DOHH2 (cell line): ENCODE results near the gene NFKBIE.
A peak's percentile ranks its signal among the peaks of the same experiment; 100 is the strongest.

Experiments used
- H3F3A ChIP-seq: fragments of 200-600 bp; sonication (generic), shearing (Covaris generic); 2 replicates; pipeline ENCODE4 v1.6.0; 2016; ENCODE audit warnings: antibody characterized with exemption, mild to moderate bottlenecking; ENCODE audit not compliant: control insufficient read depth, insufficient read depth
- H3K27ac ChIP-seq: fragments of 200-600 bp; sonication (generic); 2 replicates; pipeline ENCODE4 v1.5.1; 2014; ENCODE audit warnings: low read depth, mild to moderate bottlenecking, low read length, moderate library complexity
- H3K27me3 ChIP-seq: fragments of 200-600 bp; sonication (generic); 2 replicates; pipeline ENCODE4 v1.6.1; 2014; ENCODE audit warnings: mild to moderate bottlenecking, low read length, mixed read lengths; ENCODE audit not compliant: control insufficient read depth
- H3K36me3 ChIP-seq: fragments of 200-600 bp; sonication (generic); 2 replicates; pipeline ENCODE4 v1.6.1; 2014; ENCODE audit warnings: mild to moderate bottlenecking, low read length, moderate library complexity, mixed read lengths; ENCODE audit not compliant: control insufficient read depth
- H3K4me1 ChIP-seq: fragments of 200-600 bp; sonication (generic); 2 replicates; pipeline ENCODE4 v1.6.1; 2014; ENCODE audit warnings: mild to moderate bottlenecking, low read length, mixed read lengths; ENCODE audit not compliant: control insufficient read depth
- H3K4me2 ChIP-seq: fragments of 200-600 bp; sonication (generic); 2 replicates; pipeline ENCODE4 v1.6.0; 2014; ENCODE audit warnings: mild to moderate bottlenecking, low read length, moderate library complexity
- H3K4me3 ChIP-seq: fragments of 200-600 bp; sonication (generic); 2 replicates; pipeline ENCODE4 v1.5.1; 2014; ENCODE audit warnings: mild to moderate bottlenecking, low read length, mixed read lengths
- H3K79me2 ChIP-seq: fragments of 200-600 bp; sonication (generic); 2 replicates; pipeline ENCODE4 v1.6.1; 2014; ENCODE audit warnings: mild to moderate bottlenecking, low read length, mixed read lengths; ENCODE audit not compliant: control insufficient read depth
- H3K9me2 ChIP-seq: fragments of 200-600 bp; sonication (generic); replicated peaks from 2 replicates; pipeline ENCODE4 v1.6.1; 2014; ENCODE audit warnings: mild to moderate bottlenecking, low read length, mixed read lengths; ENCODE audit not compliant: control insufficient read depth
- H3K9me3 ChIP-seq: fragments of 200-600 bp; sonication (generic); 2 replicates; pipeline ENCODE4 v1.6.1; 2014; ENCODE audit warnings: antibody characterized with exemption, low read length, mixed read lengths; ENCODE audit not compliant: control insufficient read depth, insufficient read depth
- H4K20me1 ChIP-seq: fragments of 200-600 bp; sonication (generic); 2 replicates; pipeline ENCODE4 v1.6.0; 2014; ENCODE audit warnings: low read depth, mild to moderate bottlenecking, antibody characterized with exemption, low read length, moderate library complexity; ENCODE audit not compliant: control insufficient read depth, insufficient read depth
- CTCF ChIP-seq: fragments of 200-600 bp; sonication (generic); IDR thresholded peaks from one replicate; pipeline ENCODE4 v1.5.1; 2014; ENCODE audit warnings: antibody characterized with exemption, mild to moderate bottlenecking, low read depth, low read length; ENCODE audit not compliant: poor library complexity, severe bottlenecking
- EZH2phosphoT487 ChIP-seq: fragments of 200-600 bp; sonication (generic); IDR thresholded peaks from 2 replicates; pipeline ENCODE4 v1.6.1; 2017; ENCODE audit warnings: borderline replicate concordance, mild to moderate bottlenecking, antibody characterized with exemption, low read length, moderate library complexity, mixed read lengths

NFKBIE gene

GRCh38 chr6:44256775-44257024 is 8.7 kb downstream of the NFKBIE start:
- Histone ChIP-seq H3K4me3 (peak overlapping the region; percentile 87), H3K27ac (peak overlapping the region; percentile 55), H3K36me3 (peaks cover 79% of the 10 kb centered on the region), H3K9me2 (no peaks in the 10 kb centered on the region), H3K9me3 (no peaks in the 10 kb centered on the region), H3K4me2 (peak overlapping the region; percentile 94), H3F3A (peaks cover 61% of the 10 kb centered on the region), H3K4me1 (peaks cover 57% of the 10 kb centered on the region), H3K79me2 (peaks cover 20% of the 10 kb centered on the region), H3K27me3 (no peaks in the 10 kb centered on the region), H4K20me1 (no peaks in the 10 kb centered on the region; the same call in none of the 2 replicates)
- TF ChIP-seq CTCF (no peak), EZH2phosphoT487 (no peak)

GRCh38 chr6:44255871-44256774 is 9.2 kb downstream of the NFKBIE start:
- Histone ChIP-seq H3K9me2 (no peaks in the 10 kb centered on the region), H3K4me2 (peak overlapping the region; percentile 94), H3K36me3 (peaks cover 79% of the 10 kb centered on the region), H3K4me3 (peak overlapping the region; percentile 87), H4K20me1 (no peaks in the 10 kb centered on the region; the same call in none of the 2 replicates), H3K27me3 (no peaks in the 10 kb centered on the region), H3K4me1 (peaks cover 51% of the 10 kb centered on the region), H3K27ac (peak overlapping the region; percentile 55), H3K79me2 (peaks cover 14% of the 10 kb centered on the region), H3K9me3 (no peaks in the 10 kb centered on the region), H3F3A (peaks cover 66% of the 10 kb centered on the region)
- TF ChIP-seq EZH2phosphoT487 = no peak
- TF ChIP-seq CTCF = no peak

GRCh38 chr6:44255105-44255808 is 10.1 kb downstream of the NFKBIE start:
- H3K36me3 ChIP-seq = peaks cover 79% of the 10 kb centered on the region
- peak overlapping the region; percentile 55 for H3K27ac ChIP-seq
- peak overlapping the region; percentile 87 for H3K4me3 ChIP-seq

More at GRCh38 chr6:44255105-44255808, 10.1 kb downstream of the NFKBIE start:
- Histone ChIP-seq H3K27me3 (no peaks in the 10 kb centered on the region), H3K9me2 (no peaks in the 10 kb centered on the region), H3K9me3 (no peaks in the 10 kb centered on the region), H4K20me1 (peaks cover 6% of the 10 kb centered on the region), H3F3A (peaks cover 75% of the 10 kb centered on the region), H3K4me2 (peak overlapping the region; percentile 94), H3K79me2 (peaks cover 17% of the 10 kb centered on the region), H3K4me1 (peaks cover 47% of the 10 kb centered on the region)
- TF ChIP-seq EZH2phosphoT487 (no peak), CTCF (no peak)
